Mesenchymal stem cell (in vitro differentiated cells and primary cell): Measurements from ENCODE around the gene RMND5A.
A peak's percentile ranks its signal among the peaks of the same experiment; 100 is the strongest.

Experiments
- DNase-seq: peaks from one replicate; pipeline ENCODE4 v3.0.0-alpha.2; 2013
- H2AFZ ChIP-seq: one replicate; pipeline ENCODE4 v1.6.1; 2013; ENCODE audit warnings: low read depth, mild to moderate bottlenecking, control low read depth, inconsistent platforms, low read length, moderate library complexity
- H2AK5ac ChIP-seq: 2 replicates; pipeline ENCODE4 v1.6.1; 2013; ENCODE audit warnings: low read length, moderate library complexity, mild to moderate bottlenecking, inconsistent platforms; ENCODE audit not compliant: severe bottlenecking
- H2BK120ac ChIP-seq: one replicate; pipeline ENCODE4 v1.6.1; 2013; ENCODE audit warnings: low read depth, mild to moderate bottlenecking, inconsistent platforms, low read length, moderate library complexity
- H2BK12ac ChIP-seq, 2 experiments: one replicate each; pipeline ENCODE4 v1.6.1; 2013; ENCODE audit warnings: inconsistent platforms in 2 of 2, low read length in 2 of 2, mild to moderate bottlenecking in 2 of 2, moderate library complexity in 2 of 2, control low read depth in 1 of 2
- H2BK15ac ChIP-seq: one replicate; pipeline ENCODE4 v1.6.1; 2013; ENCODE audit warnings: mild to moderate bottlenecking, low read depth, inconsistent platforms; ENCODE audit not compliant: poor library complexity, severe bottlenecking
- H2BK5ac ChIP-seq: 2 replicates; pipeline ENCODE4 v1.6.1; 2013; ENCODE audit warnings: low read depth, mild to moderate bottlenecking, low read length, control low read depth, inconsistent platforms; ENCODE audit not compliant: poor library complexity, severe bottlenecking
- H3K14ac ChIP-seq, 2 experiments: one replicate each; pipeline ENCODE4 v1.6.1; 2013; ENCODE audit warnings: inconsistent platforms in 2 of 2, low read length in 2 of 2, control low read depth in 1 of 2, mild to moderate bottlenecking in 1 of 2, moderate library complexity in 1 of 2
- H3K18ac ChIP-seq, 2 experiments: one replicate each; pipeline ENCODE4 v1.6.1; 2013; ENCODE audit warnings: inconsistent platforms in 2 of 2, low read length in 2 of 2, control low read depth in 1 of 2, low read depth in 1 of 2, mild to moderate bottlenecking in 1 of 2
- H3K23ac ChIP-seq, 2 experiments: one replicate each; pipeline ENCODE4 v1.6.1; 2013; ENCODE audit warnings: inconsistent platforms in 2 of 2, low read length in 2 of 2, mild to moderate bottlenecking in 2 of 2, moderate library complexity in 2 of 2, control low read depth in 1 of 2
- H3K27ac ChIP-seq: 2 replicates; pipeline ENCODE4 v1.5.1; 2013; ENCODE audit warnings: mild to moderate bottlenecking, moderate library complexity, low read length, control low read depth, inconsistent platforms; ENCODE audit not compliant: poor library complexity, severe bottlenecking
- H3K27me3 ChIP-seq, 2 experiments: 2 replicates each; pipeline versions ENCODE4 v1.6.1 to v1.7.0; 2013; ENCODE audit warnings: low read length in 2 of 2, mild to moderate bottlenecking in 2 of 2, moderate library complexity in 2 of 2, control low read depth in 1 of 2, inconsistent platforms in 1 of 2; ENCODE audit not compliant: control insufficient read depth in 1 of 2, insufficient read depth in 1 of 2
- H3K36me3 ChIP-seq, 2 experiments: 2 replicates each; pipeline versions ENCODE4 v1.6.1 to v1.7.0; 2013; ENCODE audit warnings: low read length in 2 of 2, control low read depth in 1 of 2, inconsistent platforms in 1 of 2, low read depth in 1 of 2, mild to moderate bottlenecking in 1 of 2; ENCODE audit not compliant: insufficient read depth in 2 of 2, control insufficient read depth in 1 of 2
- H3K4ac ChIP-seq, 2 experiments: one replicate each; pipeline ENCODE4 v1.6.1; 2013; ENCODE audit warnings: inconsistent platforms in 2 of 2, low read length in 2 of 2, mild to moderate bottlenecking in 2 of 2, moderate library complexity in 2 of 2, control low read depth in 1 of 2, low read depth in 1 of 2
- H3K4me1 ChIP-seq: 2 replicates; pipeline ENCODE4 v1.6.1; 2013; ENCODE audit warnings: low read depth, low read length, control low read depth; ENCODE audit not compliant: control insufficient read depth, insufficient read depth
- H3K4me2 ChIP-seq: 2 replicates; pipeline ENCODE4 v1.6.1; 2013; ENCODE audit warnings: low read length, mild to moderate bottlenecking, inconsistent platforms; ENCODE audit not compliant: poor library complexity, severe bottlenecking
- H3K4me3 ChIP-seq, 2 experiments: 2 replicates each; pipeline versions ENCODE4 v1.5.1 to v1.7.0; 2013; ENCODE audit warnings: low read length in 2 of 2, mild to moderate bottlenecking in 2 of 2, control low read depth in 1 of 2, low read depth in 1 of 2; ENCODE audit not compliant: insufficient read depth in 1 of 2
- H3K79me1 ChIP-seq: replicated peaks from 2 replicates; pipeline ENCODE4 v1.6.1; 2013; ENCODE audit warnings: mild to moderate bottlenecking, control low read depth, low read length, inconsistent platforms; ENCODE audit not compliant: poor library complexity, severe bottlenecking
- H3K9ac ChIP-seq: 2 replicates; pipeline ENCODE4 v1.7.0; 2013; ENCODE audit warnings: mild to moderate bottlenecking, low read length, moderate library complexity
- H3K9me3 ChIP-seq: 2 replicates; pipeline ENCODE4 v1.7.0; 2013; ENCODE audit warnings: mild to moderate bottlenecking, low read length; ENCODE audit not compliant: control insufficient read depth
- H4K8ac ChIP-seq: one replicate; pipeline ENCODE4 v1.6.1; 2013; ENCODE audit warnings: inconsistent platforms, mild to moderate bottlenecking, low read length, moderate library complexity
- H4K91ac ChIP-seq: one replicate; pipeline ENCODE4 v1.6.1; 2013; ENCODE audit warnings: mild to moderate bottlenecking, low read length, inconsistent platforms
- WGBS: methylation state at CpG from one replicate; pipeline ENCODE4 v1.1.7; 2013; ENCODE audit warnings: mixed read lengths; 5-methylcytosine and 5-hydroxymethylcytosine counted together

The RMND5A gene

DNA sequence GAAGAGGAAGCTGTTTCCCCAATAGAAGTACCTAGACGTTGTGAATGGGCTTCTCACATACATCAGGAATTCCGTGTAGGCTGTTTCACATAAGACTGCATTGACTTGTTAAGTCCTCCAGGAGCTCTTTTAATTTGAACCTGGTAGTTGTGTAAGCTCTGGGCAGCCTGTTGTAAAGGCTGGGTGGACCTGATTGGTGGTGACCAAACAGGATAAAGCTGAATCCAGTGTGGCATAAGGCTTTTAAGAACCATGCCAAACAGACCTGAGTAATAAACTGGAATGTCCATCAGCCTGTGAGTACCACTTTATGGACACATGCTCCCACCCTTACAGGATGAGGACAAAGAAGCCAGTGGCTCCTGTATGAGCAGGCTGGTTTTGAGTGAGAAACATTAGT, 24.1 kb downstream of the RMND5A start:
- H3K4me3 ChIP-seq = no peak overlapping the region
- no peak overlapping the region for H3K9ac ChIP-seq
- H3K4me1 ChIP-seq = no peaks in the 10 kb centered on the region
- WGBS = 98% methylated on average over 2 of the region's 2 CpGs
- no peak overlapping the region for H2AK5ac ChIP-seq
- no peak overlapping the region for H4K8ac ChIP-seq
- no peak overlapping the region for H3K27ac ChIP-seq
- H3K18ac ChIP-seq = no peak overlapping the region
- no peak overlapping the region for H3K4me2 ChIP-seq
- H4K91ac ChIP-seq = no peak overlapping the region
- no peak overlapping the region for H2BK12ac ChIP-seq
- no peak overlapping the region for H2AFZ ChIP-seq
- no peak overlapping the region for H2BK120ac ChIP-seq
- no peak overlapping the region for H2BK5ac ChIP-seq
- H3K27me3 ChIP-seq = no peaks in the 10 kb centered on the region
- H3K14ac ChIP-seq = no peak overlapping the region
- H3K9me3 ChIP-seq = no peaks in the 10 kb centered on the region
- no peak for DNase-seq
- H2BK15ac ChIP-seq = no peak overlapping the region
- no peak overlapping the region for H3K23ac ChIP-seq
- H3K4ac ChIP-seq = no peak overlapping the region
- peaks cover 0 to 6% of the 10 kb centered on the region in 2 experiments for H3K36me3 ChIP-seq
- peaks cover 13% of the 10 kb centered on the region for H3K79me1 ChIP-seq

DNA sequence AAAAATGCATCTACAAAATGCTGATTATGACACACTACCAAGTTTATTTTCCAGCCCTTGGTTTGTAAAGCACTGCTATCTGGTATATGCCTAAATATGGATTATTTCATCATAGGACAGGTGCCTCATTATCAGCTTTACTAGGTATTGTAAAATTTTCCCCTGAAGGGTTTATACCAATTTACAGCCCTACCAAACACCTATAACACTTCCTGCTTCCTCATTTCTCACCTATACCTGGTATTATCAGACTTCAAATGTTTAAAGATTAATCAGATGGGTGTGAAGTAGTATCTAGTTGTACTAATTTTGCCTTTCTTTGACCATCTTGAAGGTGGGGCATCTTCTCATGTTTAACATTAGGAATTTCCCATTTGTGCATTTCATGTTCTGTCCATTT, 26.8 kb downstream of the RMND5A start:
- Histone ChIP-seq H3K23ac (no peak overlapping the region), H3K27me3 (no peaks in the 10 kb centered on the region), H2BK15ac (no peak overlapping the region), H4K91ac (no peak overlapping the region), H3K27ac (no peak overlapping the region), H2BK12ac (no peak overlapping the region), H3K18ac (no peak overlapping the region), H3K36me3 (peaks cover 0 to 21% of the 10 kb centered on the region in 2 experiments), H3K9ac (no peak overlapping the region), H2BK5ac (no peak overlapping the region), H3K4me1 (no peaks in the 10 kb centered on the region), H2AFZ (no peak overlapping the region), H2AK5ac (no peak overlapping the region), H4K8ac (no peak overlapping the region), H3K79me1 (peaks cover 18% of the 10 kb centered on the region), H3K4me3 (no peak overlapping the region), H3K14ac (no peak overlapping the region), H3K4me2 (no peak overlapping the region), H3K4ac (no peak overlapping the region), H3K9me3 (peaks cover 20% of the 10 kb centered on the region), H2BK120ac (no peak overlapping the region)
- DNase-seq = no peak

DNA sequence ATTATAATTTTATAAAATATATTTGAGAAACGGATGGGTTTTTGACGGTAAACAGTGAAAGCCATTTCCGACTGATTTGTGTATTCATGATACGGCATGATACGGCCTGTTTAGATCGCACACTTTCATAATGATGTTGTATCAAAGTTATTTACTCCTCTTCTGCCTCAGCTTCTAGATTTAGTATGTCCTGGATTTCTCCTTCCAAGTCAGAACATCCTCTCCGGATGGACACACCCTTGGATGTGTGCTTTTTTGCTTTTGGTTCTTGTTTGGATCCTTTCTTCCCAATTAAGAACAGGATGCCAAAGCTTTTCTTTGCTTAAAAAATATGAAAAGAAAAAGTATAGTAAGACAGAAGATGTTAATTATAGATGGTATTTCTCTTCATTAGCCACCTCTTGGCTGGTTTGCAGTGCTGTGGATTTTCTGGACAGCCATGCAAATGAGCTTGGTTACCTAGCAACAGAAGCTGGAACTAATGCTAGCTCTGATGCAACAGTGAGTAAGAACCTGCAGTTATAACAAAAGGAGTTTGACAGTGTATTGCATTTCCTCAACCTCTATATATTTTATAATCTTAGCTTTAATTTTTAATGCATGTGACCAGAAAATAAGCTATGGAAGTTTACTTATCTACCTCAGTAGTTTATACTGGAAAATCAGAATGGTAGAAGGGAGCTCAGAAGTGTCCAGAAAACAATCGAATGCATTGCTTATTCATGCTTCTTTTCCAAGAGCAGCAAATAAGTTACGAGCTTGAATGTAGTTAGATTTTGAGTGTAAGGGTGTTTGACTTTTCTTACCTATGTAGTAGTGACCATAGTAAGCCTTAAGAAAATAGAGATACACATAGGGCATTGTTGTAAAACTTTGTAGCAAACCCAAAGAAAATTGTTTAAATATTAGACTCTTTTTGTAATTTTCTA, 27.9 kb downstream of the RMND5A start:
- no peak overlapping the region for H3K27ac ChIP-seq
- no peak overlapping the region for H2AFZ ChIP-seq
- no peak overlapping the region for H4K8ac ChIP-seq
- H3K4ac ChIP-seq = no peak overlapping the region
- 99% methylated on average over 9 of the region's 9 CpGs for WGBS
- H4K91ac ChIP-seq = no peak overlapping the region
- H2AK5ac ChIP-seq = no peak overlapping the region
- peaks cover 18% of the 10 kb centered on the region for H3K79me1 ChIP-seq
- no peaks in the 10 kb centered on the region for H3K4me1 ChIP-seq
- peaks cover 2 to 31% of the 10 kb centered on the region in 2 experiments for H3K36me3 ChIP-seq
- no peak overlapping the region for H2BK15ac ChIP-seq
- DNase-seq = peak; percentile 88
- no peak overlapping the region for H3K14ac ChIP-seq
- H2BK12ac ChIP-seq = no peak overlapping the region
- H3K4me3 ChIP-seq = no peak overlapping the region
- H3K9ac ChIP-seq = peak overlapping the region; percentile 72
- H3K18ac ChIP-seq = no peak overlapping the region
- H3K4me2 ChIP-seq = no peak overlapping the region
- H3K23ac ChIP-seq = no peak overlapping the region
- H3K9me3 ChIP-seq = peaks cover 20% of the 10 kb centered on the region
- H2BK120ac ChIP-seq = no peak overlapping the region
- no peak overlapping the region for H2BK5ac ChIP-seq
- H3K27me3 ChIP-seq = no peaks in the 10 kb centered on the region

DNA sequence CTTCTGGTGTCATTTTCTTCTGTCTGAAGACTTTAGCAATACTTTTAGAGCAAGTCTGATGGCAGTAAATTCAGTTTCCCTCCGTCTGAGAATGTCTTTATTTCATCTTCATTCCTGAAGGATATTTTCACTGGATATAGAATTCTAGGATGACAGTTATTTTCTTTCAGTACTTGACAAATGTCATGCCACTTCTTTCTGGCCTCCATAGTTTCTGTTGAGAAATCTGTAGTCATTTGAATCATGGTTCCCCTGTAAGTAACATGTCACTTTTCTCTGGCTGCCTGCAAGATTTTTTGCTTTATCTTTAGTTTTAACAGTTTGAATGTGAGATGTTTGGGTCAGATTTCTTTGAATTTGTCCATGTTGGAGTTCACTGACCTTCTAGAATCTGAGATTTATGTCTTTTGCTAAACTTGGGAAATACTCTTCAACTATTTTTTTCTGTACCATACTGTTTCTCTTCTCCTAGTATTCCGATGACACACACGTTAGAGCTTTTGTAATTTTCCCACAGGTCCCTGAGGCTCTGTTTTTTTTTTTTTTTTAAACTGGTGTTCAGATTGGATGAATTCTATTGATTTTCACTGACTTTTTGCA, 30.2 kb downstream of the RMND5A start:
- peaks cover 20% of the 10 kb centered on the region for H3K9me3 ChIP-seq
- H2AK5ac ChIP-seq = no peak overlapping the region
- no peak overlapping the region for H3K27ac ChIP-seq
- H3K23ac ChIP-seq = no peak overlapping the region
- no peak overlapping the region for H2BK120ac ChIP-seq
- H3K4me3 ChIP-seq = no peak overlapping the region
- H3K4me2 ChIP-seq = no peak overlapping the region
- no peak overlapping the region for H4K91ac ChIP-seq
- H4K8ac ChIP-seq = no peak overlapping the region
- H3K18ac ChIP-seq = no peak overlapping the region
- H2BK12ac ChIP-seq = no peak overlapping the region
- no peak overlapping the region for H2BK15ac ChIP-seq
- WGBS = 93% methylated on average over 2 of the region's 3 CpGs
- peaks cover 13% of the 10 kb centered on the region for H3K79me1 ChIP-seq
- H3K4me1 ChIP-seq = no peaks in the 10 kb centered on the region
- H3K4ac ChIP-seq = no peak overlapping the region
- H2BK5ac ChIP-seq = no peak overlapping the region
- no peak overlapping the region for H2AFZ ChIP-seq
- peak; percentile 20 for DNase-seq
- H3K9ac ChIP-seq = no peak overlapping the region
- peaks cover 3 to 44% of the 10 kb centered on the region in 2 experiments for H3K36me3 ChIP-seq
- H3K27me3 ChIP-seq = no peaks in the 10 kb centered on the region
- no peak overlapping the region for H3K14ac ChIP-seq
